HG03457 (cell line): ENCODE results near the gene BEND5.

ENCODE experiments used
- ATAC-seq: cut with Tn5 transposase; IDR thresholded peaks from one replicate; pipeline ENCODE4 v1.9.1; 2021; ENCODE audit warnings: moderate number of reproducible peaks; ENCODE audit not compliant: unreplicated experiment

BEND5 gene

GRCh38 chr1:48776393-48777218 is at the start of gene BEND5:
Gene BEND5, minus strand, starts transcription at chr1:48776891. Its CDS starts 60 bp downstream, at chr1:48776831.
- no peak for ATAC-seq

GRCh38 chr1:48823168-48823567 is 46.5 kb upstream of the BEND5 start:
- no peak for ATAC-seq

GRCh38 chr1:48820491-48820890 is 43.8 kb upstream of the BEND5 start:
- no peak for ATAC-seq

- ATAC-seq, result no peak
Measured at GRCh38 chr1:48817505-48818114, 40.9 kb upstream of the BEND5 start.

DNA sequence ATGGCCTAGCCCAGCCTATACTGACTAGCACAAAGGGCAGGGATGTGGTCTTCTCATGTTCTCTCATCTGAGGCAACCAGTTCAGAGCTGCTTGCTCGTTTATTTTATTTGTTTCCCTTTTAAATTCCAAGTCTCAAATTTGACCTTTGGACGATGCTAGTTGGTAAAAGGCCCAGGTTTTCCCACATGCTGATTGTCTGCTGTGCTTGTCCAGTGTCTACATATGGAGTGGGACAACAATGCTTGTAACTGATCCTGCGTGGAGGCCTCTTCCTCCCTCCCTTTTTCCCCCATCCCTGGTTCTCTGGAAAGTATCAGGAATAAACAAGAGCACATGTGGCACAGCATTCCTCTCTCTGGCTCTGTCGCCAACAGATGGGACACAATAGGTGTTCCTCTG is 34.0 kb upstream of the BEND5 start:
- no peak for ATAC-seq

- ATAC-seq, result no peak
Measured at GRCh38 chr1:48808496-48808895, 31.8 kb upstream of the BEND5 start.

DNA sequence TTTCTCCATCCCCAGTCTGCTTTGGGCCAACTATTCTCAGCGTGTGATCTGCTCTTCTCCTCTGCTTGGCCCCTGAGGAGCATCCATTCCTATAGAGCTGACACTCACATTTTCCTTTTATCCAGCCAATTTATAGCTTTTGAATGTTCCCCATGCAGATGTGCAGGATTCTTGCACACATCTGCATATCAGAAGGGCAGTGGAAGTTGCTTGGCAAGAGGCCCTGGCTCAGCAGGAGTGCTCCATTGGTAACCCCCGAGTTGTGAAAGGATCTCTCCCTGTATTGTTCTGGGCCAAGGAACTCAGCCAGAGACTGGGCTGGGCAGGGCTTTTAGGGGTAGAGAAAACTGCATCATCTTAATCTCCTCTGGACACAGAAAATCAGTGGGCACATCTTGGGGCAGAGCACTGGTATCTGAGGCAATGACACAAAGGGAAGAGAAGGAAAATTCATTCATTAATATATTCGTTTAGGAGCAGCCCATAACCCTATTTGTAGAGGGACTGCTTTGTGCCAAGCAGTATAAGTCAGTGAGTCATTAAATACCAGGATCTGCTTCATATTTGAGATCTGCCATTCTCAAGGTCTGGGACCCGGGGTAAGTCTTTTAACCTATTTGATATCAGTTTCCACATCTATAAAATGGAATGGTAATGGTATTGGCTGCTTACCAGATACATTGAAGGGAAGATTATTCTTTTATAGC is 31.0 kb upstream of the BEND5 start:
- no peak for ATAC-seq

DNA sequence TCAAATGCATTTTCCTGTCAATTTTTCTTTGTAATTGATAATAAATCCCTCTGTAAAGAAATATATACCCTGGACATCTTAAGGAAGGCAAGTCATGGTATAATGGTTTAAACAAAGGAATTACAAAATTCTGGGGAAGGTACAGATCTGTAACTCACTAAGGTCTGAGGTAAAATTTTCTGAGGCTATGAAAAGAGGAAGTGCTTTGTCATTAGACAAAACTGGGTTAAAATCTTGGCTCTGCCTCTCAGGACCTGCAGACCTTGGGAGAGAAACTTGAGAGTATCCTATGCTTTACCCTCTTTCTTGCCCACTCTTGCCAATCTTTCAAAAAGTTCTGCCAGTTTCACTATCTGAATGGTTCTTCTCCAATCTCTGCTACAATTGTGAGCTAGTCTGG is 26.8 kb upstream of the BEND5 start:
- ATAC-seq, result no peak

GRCh38 chr1:48794816-48795215 is 18.1 kb upstream of the BEND5 start:
- no peak for ATAC-seq

GRCh38 chr1:48793863-48794262 is 17.2 kb upstream of the BEND5 start:
- peak; percentile 93 for ATAC-seq

- ATAC-seq, result no peak
Measured at GRCh38 chr1:48792961-48793360, 16.3 kb upstream of the BEND5 start.

- ATAC-seq, result peak; percentile 32
Measured at GRCh38 chr1:48790397-48790796, 13.7 kb upstream of the BEND5 start.

DNA sequence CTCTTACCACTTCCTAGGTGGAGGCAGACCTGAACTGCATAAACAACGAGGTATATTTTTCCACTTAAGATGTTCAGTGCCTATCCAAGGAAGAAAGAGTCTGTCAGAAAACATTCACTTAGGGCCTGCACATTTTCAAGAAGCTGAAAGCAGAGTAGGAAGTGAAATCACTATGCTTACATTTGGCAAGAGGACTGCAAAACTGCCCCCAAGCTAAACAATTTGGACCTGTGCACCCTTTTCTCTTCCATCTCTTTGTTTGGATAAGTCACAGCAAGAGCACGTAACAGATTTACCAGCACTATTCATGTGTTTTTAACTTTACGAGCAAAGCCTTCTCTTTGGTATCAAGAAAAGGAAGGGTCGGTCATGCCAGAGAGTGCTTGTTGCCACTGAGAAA is 13.2 kb upstream of the BEND5 start:
- ATAC-seq, result no peak

DNA sequence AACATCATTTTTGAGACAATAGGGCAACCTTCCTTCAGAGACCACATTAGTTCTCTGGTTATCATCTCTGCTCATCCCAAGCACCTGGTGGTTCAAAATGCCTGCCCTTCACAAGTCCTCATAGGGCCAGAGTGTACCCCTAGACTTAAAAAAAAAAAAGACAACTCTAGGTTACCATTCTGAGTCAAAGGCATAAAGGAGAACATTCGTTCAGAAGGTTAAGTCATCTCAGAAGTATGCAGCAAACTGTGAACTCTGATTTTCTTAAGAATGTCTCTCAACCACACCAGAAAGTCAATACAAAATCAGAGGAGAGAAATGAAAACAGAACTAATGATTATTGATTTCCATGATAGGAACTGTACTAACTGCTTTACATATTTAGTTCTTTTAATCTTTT is 9.2 kb upstream of the BEND5 start:
- ATAC-seq, result no peak

DNA sequence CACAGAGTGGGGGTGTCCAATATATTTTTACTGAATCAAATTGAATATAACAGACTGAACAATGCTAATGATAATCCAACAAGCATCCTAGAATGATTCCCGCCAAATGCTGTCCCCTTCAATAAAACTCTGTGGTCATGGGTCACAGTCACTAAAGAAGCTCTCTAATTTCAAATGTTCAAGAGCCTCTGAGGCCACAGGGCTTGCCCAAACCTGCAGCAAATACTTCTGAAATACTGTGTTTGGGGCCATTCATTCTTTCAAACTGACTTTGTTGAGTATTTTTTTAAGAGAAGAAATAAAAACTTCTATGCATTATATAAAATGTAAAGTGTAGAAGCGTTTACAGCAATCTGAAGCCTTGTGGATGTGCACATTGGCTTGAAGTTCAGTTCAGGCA is 7.6 kb upstream of the BEND5 start:
- ATAC-seq, result no peak

DNA sequence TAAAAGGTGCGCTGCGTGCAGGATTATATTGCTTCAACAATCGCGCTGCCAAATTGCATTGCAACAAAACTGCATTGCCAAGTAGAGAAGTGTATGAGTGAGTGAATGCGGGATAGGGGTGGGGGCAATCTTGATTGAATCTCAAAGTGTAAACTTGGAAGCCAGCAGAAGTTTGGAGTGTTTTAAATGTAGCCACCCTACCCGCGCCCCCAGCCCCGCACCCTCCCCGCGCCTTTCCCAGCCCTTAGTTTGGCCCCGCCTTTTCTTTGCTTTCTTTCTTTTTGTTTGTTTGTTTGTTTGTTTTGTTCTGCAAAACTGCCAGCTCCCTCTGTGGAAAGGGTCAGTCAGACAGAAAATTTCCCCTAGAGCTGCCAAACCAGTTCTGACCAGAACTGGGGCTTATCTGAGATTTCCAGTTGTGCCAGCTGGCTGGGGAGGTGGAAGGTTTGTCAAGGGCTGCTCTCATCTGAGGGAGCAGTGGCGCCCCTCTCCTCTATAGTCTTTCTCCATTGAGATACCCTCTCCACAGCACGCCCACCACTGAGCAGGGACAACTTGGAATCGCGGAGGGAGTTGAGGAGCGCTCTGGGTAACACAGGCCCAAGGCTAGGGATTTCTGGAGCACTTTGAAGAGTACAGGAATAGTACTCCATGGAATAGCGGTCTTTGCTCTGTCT is 666 bp upstream of the BEND5 start:
- ATAC-seq, result no peak

DNA sequence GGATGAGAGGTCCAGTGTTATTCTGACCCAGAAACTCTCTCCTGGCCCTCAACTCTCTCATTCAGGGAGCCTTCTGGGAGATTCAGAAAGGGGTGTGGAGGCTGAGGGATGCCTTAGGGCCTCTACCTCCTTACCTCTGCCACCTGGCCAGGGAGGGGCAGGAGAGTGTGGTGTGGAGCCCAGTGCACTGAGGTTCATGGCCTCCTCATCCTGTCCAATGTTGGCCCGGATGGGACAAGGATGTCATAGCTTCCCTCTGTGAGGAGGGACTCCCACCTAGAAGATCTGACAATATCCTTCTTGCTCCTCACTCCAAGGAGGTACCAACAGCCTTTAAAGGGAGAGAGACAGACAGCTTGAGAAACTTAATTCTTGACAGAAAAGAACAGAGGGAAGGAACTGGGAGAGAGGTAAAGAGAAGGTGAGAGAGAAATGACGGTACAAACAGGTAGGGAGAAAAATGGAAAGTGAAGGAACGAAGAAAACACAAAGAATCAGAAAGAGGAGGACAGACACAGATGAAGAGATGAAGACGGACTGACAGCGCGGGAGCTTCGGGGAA is 779 bp downstream of the BEND5 start:
- ATAC-seq, result no peak

GRCh38 chr1:48773133-48773532 is 3.6 kb downstream of the BEND5 start:
- ATAC-seq, result peak; percentile 55

GRCh38 chr1:48772211-48772610 is 4.5 kb downstream of the BEND5 start:
- no peak for ATAC-seq

GRCh38 chr1:48771561-48771960 is 5.1 kb downstream of the BEND5 start:
- ATAC-seq, result no peak

DNA sequence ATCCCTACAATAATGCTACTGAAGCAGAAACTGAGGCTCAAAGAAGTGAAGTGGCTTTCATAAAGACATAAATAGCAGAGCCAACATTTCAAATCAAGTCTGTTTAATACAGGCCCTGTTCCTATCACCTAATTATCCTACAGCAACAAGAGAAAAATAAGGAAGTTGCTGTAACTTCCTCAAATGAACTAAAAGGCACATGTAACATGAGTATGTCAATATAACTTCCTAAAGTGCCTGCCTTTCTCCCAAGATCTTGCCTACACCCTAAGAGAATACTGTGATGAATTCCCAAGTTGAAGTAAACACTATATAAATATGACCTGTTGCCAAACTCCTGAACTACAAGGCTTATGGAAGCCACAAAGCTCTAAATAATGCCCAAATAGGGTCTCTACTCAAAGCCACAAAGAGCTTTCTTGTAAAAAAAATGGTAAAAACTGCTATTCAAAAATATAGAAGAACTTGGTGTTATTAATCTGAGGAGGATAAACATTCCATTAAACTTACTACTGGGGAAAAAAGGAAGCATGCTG is 8.6 kb downstream of the BEND5 start:
- no peak for ATAC-seq
